ENCODE results near the gene CCDC68.

The CCDC68 gene

DNA sequence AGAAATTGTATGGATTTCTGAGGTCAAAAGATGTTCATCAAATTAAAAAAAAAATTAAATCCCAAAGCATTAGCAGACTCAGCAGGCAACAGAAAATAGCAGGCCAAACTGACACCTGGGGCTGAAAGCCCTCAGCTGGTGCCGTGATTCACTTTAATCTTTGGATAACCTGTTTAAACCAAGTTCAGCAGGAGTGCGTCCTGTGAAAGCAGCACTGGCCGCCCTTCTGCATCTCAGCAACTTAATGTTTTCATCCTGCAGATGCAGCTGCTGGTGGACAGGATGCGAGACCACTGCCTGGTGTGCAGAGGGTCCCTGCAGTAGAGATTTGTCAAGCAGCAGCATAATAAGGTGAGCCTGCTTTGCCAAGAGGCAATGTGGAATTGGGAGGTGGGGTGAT lies 41.2 kb downstream of the CCDC68 start:
- DNase-seq (ENCODE audit: low read depth): no peak

DNA sequence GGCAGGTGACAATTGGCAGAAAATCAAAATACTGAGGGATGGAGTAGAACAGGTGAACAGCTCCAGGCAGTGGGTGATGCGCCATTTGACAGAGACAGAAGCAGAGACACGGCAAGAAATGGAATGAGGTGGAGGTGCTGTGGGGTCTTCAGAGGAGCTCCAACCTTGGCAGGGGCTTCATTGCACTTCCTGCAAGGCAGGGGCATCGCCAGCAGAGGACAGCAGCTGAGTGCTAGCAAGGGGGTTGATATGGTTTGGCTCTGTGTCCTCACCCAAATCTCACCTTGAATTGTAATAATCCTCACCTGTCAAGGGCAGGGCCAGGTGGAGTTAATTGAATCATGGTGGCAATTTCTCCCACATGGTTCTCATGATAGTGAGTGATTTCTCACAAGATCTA lies 42.8 kb downstream of the CCDC68 start:
- DNase-seq (ENCODE audit: low read depth): no peak

DNA sequence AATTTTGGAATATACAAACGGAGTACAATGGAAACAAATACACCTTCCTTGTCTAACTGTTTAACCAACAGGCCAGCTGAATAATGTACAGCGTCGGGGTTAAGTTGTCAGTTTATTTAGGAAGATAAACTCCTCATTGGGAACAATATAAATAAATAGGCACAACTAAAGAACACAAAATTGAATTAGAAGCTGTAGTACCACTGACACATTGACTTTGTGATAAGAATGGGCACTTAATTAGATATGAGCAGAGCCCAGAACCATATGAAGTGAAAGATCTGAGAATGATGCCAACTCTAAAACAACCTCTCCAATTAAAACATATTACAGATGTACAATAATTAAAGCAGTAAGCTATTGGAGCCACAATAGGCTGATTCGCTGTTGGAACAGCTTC lies 44.4 kb downstream of the CCDC68 start:
- no peak for DNase-seq (ENCODE audit: low read depth)

DNA sequence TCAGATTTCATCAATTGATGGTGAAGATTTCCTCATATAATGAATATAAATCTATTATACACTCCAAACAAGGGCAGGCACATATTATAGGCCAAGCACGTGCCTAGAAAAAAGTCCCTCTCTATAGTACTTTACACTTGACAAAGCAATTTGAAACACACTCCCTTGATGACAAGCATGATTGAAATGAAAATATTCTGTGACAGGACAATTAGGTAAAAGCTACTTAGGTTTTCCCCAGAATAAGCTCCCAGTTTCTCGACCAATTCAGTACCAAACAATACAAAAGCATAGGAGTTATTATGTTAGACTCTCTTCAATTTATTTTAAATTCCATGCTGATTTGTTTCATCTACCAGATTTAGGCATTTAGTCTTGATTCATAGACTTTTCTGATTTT lies 47.7 kb downstream of the CCDC68 start:
- DNase-seq (ENCODE audit: low read depth): no peak

DNA sequence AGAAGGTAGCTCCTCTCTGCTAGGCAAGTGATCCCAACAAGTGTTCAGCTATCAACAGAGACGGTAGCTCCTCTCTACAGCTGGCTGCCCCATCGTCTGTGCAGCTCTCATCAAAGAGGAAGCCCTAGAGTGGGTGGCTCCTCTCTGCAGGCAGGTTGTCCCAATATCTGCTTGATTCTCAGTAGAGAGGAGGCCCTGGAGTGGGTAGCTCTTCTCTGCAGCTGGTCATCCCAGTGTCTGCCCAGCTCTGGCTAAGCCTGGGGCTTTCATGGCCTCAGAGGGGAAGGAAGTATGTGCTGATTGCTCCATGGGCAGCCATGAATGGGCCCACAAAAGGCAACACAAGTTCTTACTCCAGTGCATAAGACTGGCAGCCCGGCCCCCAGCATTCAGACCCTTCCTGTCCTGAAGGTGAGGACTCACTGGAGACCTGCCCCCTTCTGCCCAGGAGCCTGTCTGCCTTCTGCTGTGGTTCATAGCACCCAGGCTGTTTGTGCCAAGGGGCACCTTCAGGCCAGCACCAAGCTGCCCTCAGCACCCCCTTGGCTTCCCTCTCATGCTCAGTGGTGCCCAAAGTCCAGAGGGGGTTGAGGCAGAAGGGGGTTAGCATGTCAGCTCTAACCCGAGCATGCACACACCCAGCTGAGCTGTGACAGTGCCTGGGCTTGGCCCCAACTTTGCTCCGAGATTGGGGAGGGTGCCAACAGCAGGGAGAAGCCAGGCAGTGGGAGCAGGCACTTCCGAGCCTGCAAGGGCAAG lies 48.9 kb downstream of the CCDC68 start:
- no peak for DNase-seq (ENCODE audit: low read depth)

DNA sequence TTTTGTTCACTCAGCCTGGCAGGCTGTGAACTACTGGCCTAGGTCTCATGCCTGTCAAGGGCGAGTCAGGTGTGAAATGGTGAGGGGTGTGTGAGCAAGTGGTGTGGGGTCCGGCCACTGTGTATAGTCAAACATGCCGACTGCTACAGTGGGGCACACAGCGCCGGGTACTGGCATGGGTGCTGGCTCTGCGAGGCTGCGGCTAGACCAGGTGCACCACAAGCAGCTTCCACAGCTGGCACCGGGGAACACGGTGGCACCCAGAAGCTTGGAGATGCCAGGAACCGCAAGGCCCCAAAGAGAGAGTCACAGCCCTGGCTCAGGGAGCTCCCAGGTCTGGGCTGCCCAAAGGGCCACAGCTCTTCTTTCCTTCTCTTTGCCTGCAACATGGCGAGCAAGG lies 49.7 kb downstream of the CCDC68 start:
- no peak for DNase-seq (ENCODE audit: low read depth)

DNA sequence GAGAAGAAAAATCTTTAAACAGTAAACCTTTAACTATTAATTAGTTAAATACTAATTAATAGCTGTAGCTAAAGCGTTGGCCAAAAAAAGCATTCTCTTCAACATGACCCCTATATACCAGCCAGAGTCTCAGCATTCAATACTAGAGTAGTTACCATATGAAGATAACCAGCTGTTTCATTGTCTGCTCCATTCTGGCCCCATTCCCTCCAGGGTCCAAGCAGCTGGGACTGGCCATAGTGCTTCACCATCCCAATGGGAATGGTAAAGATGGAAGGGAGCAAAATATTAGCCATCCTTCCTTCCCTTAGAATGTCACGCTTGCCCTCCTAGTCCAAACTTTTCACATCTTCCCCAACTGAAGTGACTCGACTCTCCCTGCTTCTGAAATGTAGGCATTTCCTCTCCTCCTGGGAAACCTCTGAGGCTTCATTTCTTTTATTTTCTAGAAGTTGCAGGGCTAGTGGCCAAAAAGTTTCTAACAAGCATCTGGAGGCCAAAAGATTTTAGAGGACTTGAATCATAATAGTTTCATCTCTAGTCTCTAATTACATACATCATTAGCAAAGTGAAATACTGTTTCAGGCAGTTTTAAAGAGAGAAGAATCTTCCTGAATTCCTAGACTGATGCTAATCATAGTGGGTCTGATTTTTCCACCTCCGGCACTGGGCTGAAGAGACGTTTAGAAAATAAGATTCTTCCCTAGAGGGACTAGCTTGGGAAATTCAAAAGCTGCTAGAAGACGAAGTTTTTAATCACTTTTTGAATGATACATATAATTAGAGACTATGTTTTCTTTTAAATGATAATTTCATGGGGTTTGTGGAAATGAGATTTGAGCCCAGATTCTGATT lies 52.7 kb downstream of the CCDC68 start:
- no peak for DNase-seq (ENCODE audit: low read depth)

DNA sequence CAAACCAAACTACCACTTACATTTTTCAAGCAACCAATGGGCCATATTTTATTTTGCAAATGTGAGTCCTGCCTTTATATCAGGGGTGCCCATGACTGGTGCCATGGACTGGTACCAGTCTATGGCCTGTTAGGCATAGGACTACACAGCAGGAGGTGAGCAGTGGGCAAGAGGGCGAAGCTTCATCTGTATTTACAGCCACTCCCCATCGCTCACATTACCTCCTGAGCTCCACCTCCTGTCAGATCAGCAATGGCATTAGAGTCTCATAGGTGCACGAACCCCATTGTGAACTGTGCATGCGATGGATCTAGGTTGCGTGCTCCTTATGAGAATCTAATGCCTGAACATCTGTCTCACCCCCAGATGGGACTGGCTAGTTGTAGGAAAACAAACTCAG lies 53.6 kb downstream of the CCDC68 start:
- DNase-seq (ENCODE audit: low read depth): no peak

DNA sequence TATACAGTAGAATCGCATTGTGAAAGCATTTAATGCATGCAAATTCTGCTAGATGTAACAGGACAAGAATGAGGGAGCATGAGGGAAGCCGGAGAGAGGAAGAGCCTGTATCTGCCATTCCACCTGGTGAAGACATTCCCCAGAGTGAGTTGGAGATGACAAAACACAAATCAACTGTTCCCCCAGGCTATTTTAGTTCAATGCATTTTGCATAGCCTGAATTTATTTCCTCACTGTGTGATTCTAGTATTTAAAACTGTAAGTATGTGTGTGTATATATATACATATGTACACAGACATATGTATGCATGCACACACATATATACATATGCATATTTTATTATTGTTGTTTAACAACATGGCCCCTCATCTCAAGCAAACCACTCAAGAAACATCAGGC lies 54.7 kb downstream of the CCDC68 start:
- DNase-seq (ENCODE audit: low read depth): no peak

DNA sequence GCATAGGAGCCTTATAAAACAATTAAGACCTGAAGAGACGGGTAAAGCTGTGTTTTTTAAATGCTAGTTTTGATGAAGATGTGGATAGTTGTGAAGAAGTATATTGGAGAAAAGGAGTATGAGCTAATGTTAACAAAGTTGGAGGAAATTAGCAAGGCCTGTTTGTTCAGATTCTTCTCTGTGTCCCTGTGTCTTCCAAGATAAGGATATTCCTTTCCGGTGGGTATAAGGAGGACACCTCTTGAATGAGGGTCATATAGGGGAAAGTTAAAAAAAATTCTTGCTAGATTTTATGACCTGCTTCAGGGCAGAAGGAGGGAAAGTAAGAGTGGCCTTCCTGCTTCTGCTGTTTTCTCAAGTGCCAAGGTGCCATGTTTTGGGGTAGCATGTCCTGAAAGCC lies 59.0 kb downstream of the CCDC68 start:
- DNase-seq (ENCODE audit: low read depth): no peak

DNA sequence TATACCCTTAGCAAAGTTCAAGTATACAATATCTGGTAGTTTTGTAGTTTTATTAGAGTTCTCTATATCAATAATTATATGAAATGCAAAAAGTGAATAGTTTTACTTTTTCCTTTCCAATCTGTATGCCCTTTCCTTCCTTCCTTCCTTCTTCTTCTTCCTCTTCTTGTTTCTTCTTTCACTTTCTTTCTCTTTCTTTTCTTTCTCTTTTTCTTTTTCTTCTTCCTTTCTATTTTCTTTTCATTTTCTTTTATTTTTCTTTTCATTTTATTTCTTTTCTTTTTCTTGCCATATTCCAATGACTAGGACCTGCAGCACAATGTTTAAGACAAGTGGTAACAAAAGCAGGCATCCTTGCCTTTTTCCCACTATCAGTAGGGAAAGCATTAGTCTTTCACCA lies 59.8 kb downstream of the CCDC68 start:
- no peak for DNase-seq (ENCODE audit: low read depth)

DNA sequence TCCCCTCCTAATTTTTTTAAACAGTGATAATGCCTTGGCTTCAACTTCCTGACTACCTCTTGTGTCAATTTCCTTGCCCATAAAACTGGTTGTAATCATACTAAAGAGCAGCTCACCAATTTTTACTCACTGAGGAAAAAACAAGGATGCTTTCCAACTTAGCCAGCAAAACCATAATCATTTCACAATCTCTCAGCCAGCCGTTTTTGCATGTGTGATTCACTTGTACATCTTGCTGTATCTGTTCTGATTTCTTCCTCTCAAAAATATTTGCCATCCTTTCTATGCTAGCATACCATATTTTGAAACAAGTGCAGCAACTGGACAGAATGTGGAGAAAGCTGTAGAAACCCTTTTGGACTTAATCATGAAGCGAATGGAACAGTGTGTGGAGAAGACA lies 70.3 kb downstream of the CCDC68 start:
- DNase-seq (ENCODE audit: low read depth): no peak

DNA sequence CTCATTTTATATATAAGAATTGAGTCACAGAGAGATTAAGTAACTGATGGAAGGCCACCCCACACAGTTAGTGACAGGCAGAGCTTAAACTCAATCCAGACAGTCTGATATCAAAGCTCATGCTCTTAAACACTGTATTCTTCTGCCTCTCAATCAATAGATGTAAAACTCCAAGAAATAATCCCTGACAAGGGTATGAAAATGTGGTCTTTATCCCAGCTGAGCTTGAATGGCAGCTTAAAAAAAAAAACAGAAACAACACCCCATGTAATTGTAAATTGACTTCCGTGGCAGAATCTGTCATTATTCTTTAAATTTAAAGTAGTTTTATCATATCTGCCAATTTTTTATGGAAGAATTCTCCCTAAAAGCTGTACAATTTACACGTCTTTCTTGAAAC lies 70.9 kb downstream of the CCDC68 start:
- no peak for DNase-seq (ENCODE audit: low read depth)

DNA sequence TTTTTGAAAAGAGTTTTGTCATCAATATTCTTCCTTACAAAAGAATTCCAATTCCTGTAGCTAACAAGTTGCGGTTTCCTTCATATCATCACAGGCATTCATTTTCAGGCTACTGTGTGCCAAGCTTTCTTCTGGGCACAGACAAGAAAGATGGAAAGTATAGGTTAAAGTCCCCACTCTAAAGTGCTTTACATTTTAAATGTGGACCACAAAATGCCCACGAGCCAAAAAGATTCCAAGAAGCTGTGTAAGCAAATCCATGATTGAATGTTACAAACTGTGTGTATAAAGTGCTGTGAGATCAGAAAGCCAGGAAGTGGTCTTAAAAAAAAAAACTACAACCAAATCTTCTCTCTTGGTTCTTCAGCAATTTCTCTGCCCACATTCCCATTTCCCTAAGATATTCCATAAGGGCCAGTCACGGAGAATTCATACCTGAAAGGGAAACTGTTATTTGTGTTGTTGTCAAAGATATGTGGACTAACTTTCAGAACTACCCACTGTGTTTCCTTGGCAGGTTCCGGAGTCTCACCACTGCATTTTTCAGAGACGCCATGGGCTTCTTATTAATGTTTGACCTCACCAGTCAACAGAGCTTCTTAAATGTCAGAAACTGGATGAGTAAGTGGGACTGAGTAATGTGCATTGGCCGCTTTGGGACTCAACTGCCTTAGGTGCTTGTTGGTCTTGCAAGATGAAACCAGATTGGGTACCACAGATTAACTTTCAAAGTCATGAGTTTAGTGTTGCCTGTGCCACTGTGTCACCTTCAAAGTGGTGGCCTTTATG lies 75.3 kb downstream of the CCDC68 start:
- DNase-seq (ENCODE audit: low read depth): no peak

DNA sequence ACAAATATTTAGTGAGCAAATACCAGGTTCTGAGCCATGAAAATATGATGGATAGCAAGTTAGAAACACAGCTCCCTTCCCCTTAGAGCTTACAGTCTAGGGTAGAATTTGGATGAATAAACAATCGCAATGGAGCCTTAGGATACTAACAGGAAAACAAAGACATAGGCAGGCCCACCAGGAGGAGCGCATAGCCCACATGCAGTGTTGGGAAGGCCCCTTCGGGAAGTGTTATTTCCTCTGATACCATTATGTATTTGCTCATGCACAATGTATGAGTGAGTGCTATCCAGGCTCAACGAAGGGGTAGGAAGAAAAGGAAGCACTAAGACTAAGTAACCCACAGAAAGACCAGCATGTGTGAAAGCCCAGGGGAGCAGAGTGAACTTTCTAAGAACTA lies 76.9 kb downstream of the CCDC68 start:
- no peak for DNase-seq (ENCODE audit: low read depth)

DNA sequence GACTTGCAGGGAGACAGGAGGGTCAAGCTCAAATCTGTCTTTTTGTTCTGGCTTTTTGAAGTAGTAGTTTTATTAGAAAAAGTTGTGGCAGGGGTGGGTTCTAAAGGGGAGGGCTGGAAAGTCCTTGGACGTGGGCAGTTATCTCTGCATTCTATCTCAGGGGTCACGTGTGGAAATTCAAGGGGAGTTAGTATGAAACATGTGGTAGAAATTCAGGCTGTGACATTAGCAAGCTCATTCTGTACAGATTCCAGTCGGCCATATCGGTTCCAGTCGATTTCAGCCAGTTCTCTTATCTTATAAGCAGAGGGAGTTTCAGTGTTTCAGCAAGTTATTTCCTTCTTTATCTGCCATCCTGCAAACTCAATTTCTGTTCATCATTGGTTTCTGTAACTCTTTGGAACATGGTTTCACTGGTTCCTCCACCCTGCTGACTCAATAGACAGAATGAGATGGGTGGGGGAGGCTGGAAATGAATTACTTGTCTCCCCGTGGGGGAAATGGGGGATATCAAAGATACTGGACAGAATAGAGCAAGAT lies 78.0 kb downstream of the CCDC68 start:
- no peak for DNase-seq (ENCODE audit: low read depth)

DNA sequence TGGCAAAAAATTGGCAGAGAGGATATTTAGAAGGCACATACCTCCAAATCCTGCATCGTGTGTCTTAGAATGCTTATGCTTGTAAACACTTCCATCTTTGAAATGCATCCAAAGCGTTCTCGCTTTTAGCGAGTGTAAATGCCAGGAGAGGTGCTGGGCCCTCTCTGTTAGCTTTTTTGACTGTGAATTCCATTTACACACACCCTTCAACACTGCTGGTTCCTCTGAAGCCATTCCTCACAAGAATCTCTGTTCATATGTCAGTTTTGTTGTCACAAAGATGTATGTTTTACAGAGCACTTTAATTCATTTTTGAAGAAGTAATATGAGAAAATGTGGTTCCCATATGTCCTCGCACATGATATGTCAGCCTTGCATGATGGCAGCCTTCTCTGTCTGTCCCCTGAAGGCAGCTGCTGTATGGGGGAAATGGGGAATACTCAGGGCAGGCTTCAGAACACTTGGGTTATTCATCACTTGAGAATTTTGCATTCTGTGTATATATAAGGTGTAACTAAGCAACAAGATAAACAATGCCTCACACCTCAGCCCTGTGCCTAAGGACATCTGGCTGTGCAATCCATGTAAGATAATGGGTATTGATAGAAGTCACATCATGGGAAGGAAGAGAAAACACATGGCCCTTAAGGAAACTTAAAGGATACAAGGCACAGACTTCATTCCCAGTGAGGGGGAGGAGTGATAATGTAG lies 78.7 kb downstream of the CCDC68 start:
- DNase-seq (ENCODE audit: low read depth): no peak

DNA sequence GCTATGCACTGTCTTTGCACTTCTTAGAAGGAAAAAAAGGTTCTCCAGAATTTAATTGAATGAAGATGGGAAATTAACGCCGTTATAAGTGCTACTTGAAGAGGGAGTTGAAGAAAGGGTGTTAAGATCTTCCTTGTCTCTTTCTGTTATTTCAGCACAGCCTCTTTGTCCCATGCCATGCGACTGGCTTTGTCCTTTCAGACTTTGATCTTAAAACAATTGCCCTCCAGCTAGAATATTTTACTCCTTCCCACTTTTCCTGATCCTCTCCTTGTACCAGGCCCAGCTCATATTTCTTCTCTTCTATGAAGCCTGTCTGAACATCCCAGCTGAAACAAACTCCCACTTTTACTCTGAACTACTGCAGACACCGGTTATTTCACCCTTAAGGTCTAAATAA lies 79.6 kb downstream of the CCDC68 start:
- no peak for DNase-seq (ENCODE audit: low read depth)

DNA sequence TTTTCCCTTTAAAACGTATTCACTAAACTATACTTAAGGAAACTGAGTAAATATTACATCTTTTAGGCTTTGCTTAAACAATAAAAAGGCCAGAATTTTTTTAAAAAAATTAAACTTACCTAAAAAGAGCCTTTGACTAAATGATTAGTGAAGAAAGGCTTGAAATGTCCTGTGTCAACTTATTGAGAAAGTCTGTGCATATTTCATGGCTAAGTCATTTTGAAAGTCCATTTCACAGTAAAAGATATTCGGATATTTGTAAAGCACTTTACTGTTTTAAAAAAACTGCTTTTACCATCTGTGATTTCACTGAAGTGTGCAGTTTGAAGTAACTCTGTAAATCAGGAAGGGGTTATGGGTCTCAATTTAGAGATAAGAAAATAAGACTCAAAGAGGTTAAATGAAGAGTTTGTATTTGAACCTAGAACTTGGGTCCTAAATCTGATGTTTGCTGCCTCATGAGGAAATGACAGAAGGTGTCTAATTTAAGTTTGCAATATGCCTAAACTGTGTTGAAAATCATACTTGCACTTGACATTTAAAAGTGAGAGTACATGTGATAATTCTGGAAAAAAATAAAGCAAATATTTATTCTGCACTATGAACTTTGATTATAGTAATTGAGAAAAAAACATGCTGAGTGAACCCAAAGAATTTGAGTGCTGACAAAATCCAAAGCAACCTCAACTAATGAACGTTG lies 80.5 kb downstream of the CCDC68 start:
- DNase-seq (ENCODE audit: low read depth): no peak

DNA sequence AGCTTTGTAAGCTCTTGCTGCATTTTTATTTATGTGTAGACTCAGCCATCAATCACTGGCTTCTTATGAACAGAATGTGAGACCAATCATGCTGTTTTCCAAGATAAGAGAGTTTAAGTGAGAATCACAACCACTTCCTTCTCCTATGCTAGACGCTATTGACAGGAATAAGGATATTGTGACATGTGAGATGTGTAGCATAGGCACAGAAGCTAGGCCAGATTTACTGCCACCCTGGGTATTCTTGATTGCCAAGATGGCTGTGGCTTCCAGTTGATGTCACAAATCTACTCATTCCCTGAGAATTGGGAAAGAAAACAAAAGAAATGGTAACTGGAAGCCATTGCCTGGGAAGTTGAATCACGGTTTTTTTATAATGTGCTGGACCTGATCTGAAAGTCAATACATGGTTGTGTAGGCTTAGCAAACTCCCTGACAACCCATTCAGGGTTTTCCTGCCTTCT lies 81.1 kb downstream of the CCDC68 start:
- no peak for DNase-seq (ENCODE audit: low read depth)

DNA sequence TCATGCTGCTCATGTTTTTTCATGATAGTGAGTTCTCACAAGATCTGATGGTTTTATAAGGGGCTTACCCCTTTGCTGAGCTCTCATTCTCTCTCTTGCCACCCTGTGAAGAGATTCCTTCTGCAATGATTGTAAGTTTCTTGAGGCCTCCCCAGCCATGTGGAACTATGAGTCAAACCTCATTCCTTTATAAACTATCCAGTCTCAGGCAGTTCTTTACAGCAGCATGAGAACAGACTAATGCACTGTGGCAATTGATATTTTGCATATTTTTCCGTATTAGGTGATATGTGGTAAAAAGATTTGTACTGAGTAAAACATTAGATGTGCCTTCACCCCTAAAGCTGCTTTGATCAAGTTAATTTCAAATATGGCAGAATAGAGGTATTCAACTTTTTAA lies 82.2 kb downstream of the CCDC68 start:
- no peak for DNase-seq (ENCODE audit: low read depth)

All from stimulated activated CD8-positive, alpha-beta memory T cell treated with anti-CD3 and anti-CD28 coated beads, Interleukin-12 subunit alpha, Interleukin-12 subunit beta, amount 100 ng/mL, for 4 hours (primary cell).